Measurements from ENCODE around the gene ARHGAP22.

Gene ARHGAP22

DNA sequence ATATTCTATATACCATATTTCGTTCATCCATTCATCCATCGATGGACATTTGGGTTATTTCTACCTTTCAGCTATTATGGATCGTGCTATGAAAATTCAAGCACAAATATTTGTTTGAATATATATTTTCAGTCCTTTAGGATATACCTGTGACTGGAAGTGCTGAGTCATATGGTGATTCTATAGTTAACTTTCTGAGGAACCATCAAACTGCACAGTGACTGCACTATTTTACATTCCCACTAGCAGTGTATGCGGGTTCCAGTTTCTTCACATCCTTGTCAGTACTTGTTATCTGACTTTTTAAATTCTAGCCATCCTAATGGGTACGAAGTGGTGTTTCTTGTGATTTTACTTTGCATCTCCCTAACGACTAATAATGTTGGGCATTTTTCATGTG is 194.4 kb downstream of the ARHGAP22 start:
- DNase-seq, result no peak

DNA sequence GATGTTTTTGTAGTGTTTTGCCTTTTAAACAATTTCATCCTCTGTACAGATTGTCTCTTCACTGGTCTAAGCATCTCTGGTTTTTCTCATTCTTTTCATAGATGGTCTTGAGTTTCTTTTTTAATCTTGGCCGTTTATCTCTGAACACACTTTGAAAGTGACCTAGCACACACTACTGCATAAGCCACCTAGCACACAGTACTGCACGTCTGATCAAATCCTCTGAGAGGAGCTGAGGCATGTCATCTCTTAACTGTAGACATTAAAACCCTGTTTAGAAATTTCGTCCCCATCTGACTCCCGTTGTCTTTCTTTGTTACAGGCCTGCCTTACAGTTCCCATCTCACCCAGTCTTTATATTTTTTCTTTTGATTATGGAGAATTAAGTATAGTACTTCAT is 198.2 kb downstream of the ARHGAP22 start:
- no peak for DNase-seq

DNA sequence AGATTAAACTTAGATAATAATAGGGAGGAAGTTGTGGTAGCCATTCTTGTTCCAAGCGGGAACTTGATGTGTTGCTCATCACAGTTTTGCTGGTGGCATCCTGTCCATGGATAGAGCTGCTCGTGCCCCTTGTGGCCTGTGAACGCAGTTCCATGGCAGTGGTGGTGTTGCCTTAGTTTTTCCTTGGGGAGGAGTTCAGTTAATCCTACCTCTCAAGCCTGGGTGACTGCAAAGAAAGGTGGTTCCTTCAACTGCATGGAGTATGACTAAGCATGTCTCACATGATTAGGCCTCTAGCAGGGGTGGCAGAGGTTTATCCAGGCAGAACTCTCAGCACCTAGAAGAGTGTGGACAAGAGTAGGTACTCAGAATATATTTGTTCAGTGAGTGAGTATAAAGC is 198.7 kb downstream of the ARHGAP22 start:
- no peak for DNase-seq

DNA sequence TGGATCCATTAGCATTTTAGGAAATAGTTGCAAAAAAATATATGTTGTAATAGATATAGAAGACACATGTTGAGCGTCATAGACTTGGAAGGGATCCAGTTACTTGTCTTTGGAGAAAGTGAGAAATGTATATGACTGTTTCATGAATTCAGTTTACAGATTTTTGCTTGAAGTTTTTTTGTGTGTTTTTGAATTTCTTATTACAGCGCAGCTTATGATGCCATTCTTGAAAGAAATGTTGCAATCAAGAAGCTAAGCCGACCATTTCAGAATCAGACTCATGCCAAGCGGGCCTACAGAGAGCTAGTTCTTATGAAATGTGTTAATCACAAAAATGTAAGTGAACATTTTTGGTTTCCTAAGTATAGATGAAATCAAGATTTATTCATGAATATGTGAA is 200.2 kb downstream of the ARHGAP22 start:
- no peak for DNase-seq

DNA sequence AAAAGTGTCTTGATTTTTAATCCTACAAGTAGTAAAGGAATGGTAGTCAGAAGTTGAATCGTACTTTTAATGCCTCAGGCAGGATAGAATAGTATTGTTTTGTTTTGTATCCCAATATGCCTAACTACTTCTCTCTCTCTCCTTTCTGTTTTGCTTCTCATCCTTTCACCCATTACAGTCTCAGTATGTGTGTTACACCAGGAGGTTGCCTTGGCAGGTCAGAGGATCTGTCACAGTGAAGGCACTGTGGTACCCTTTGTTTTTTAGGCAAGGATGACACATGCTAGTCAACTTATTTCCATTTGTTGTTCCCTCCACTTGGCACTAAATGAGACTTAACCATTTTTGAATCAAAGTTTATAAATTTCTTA is 204.0 kb downstream of the ARHGAP22 start:
- DNase-seq, result no peak

DNA sequence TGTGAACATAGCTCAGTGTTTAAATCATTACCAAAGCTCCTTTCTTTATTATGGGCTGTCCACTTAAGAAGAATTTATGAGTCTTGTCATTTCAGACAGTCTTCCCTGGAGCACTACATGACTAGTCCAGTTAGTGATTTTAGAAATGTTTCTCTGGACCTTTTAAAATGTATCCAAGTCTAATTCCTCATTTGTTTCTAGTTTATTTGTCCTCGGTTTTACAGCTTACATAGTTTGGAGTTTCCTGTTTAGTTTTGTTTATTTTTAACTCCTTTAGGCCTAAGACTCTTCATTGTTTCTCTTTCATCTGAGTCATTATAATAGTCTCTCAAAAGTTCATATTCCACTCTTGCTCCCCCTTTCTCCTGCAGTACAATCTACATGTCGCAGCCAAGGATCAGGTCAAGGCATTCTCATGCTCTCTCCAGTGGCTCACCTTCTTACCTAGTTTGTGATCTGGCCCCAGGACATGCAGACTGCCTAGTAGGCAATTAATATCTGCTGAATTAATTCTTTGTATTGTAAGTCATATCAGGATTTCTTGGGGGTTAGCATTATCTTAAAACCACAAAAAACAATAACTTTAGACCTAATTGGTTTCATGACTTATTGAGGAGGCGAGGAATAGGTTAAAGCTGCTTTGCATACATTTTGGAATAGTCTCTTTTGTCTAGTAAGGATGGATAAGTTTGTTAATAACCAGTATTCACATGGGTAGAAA is 204.6 kb downstream of the ARHGAP22 start:
- no peak for DNase-seq

DNA sequence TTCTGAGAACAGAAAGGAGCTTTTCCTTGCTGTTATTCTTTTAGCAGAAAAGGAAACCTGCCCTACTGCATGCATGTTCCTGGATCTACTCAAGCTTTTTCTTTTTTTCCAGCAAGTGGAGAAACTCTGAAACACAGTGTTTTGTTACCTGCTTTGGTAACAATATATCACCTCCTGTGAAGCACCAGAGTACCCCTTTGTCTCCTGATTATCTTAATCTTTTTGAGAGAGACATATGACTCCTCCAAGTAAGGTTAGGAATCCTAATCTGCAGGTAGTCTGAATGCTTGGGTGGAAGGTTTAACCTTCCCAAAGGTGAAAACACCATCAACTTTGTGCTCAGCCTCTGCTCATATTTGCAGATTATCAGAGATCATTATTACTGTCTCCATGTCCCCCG is 205.3 kb downstream of the ARHGAP22 start:
- no peak for DNase-seq

DNA sequence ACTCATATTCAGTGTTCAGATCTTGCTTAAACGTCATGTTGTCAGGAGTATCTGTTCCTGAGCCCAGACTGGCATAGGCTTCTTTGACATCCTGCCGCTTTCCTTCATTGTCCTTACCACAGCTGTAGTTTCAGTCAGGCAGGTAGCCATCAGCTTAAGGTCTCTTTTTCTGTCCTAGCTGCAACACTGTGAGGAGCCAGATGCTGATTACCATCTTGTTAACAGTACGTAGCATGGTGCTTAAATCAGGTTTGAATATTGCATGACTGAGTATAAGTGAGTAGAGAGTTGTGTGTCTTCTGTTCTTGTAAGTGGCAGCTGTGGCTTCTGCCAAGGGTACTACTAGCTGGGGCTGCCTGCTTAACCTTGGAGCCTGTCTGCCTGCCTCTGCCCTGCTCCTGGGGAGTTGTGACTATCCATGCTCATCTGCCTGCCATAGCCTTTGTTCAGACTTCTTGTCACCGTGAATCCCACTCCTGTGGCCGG is 205.8 kb downstream of the ARHGAP22 start:
- DNase-seq, result no peak

DNA sequence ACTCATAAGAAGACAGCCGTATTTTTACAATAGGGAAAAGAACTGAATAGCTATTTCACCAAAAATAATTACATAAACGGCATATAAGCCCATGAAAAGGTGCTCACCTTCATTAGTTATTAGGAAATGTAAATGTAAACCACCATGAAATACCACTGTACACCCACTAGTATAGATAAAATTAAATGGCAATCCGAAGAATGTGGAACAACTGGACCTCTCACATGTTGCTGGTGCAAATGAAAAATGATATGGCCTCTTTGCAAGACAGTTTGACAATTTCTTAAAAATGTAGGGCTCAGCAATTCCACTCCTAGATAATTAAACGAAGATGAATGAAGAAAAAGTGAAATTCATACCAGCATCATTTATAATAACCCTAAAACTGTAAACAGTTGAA is 206.6 kb downstream of the ARHGAP22 start:
- DNase-seq, result no peak
